Chondrocyte (in vitro differentiated cells): ENCODE measurements around the gene SENP1. TPM values are rescaled to one million over a fixed set of nuclear protein-coding genes. Genes with fewer than 3 reads are reported as not detected.

ENCODE experiments used
- DNase-seq: peaks from one replicate; pipeline ENCODE4 v3.0.0; 2021; ENCODE audit warnings: mixed read lengths, low spot score
- H3K27ac Mint-ChIP-seq: one replicate; pipeline ENCODE4 v1.8.0; 2021; ENCODE audit warnings: mild to moderate bottlenecking, moderate library complexity, mixed read lengths; ENCODE audit not compliant: unreplicated experiment
- H3K27me3 Mint-ChIP-seq: 2 replicates; pipeline ENCODE4 v1.8.0; 2021; ENCODE audit warnings: low read depth, mixed read lengths
- H3K36me3 Mint-ChIP-seq: 2 replicates; pipeline ENCODE4 v1.8.0; 2021; ENCODE audit warnings: low read depth, mixed read lengths
- H3K4me1 Mint-ChIP-seq: 2 replicates; pipeline ENCODE4 v1.8.0; 2021; ENCODE audit warnings: low read depth, mild to moderate bottlenecking, mixed read lengths
- H3K4me3 Mint-ChIP-seq: one replicate; pipeline ENCODE4 v1.8.0; 2021; ENCODE audit warnings: mild to moderate bottlenecking, moderate library complexity, mixed read lengths; ENCODE audit not compliant: unreplicated experiment
- H3K9me3 Mint-ChIP-seq: 2 replicates; pipeline ENCODE4 v1.8.0; 2021; ENCODE audit warnings: low read depth, mixed read lengths
- CTCF ChIP-seq: fragments of 200-600 bp; sonication (generic); IDR thresholded peaks from 2 replicates; pipeline ENCODE4 v1.5.0; 2021; ENCODE audit warnings: antibody characterized with exemption, mild to moderate bottlenecking, moderate library complexity
- total RNA-seq: library from RNA; stranded (reverse); gene quantifications from 3 replicates; pipeline ENCODE4 v1.2.1, GENCODE V29; 2021

Gene SENP1
- total RNA-seq, 1 donor from 2014 or later = 19.7 TPM

GRCh38 chr12:48142818-48143674 lies 37.2 kb upstream of the SENP1 start:
- no peak overlapping the region for H3K4me3 Mint-ChIP-seq
- H3K27ac Mint-ChIP-seq = no peak overlapping the region
- TF ChIP-seq CTCF = no peak
- peaks cover 3% of the 10 kb centered on the region for H3K4me1 Mint-ChIP-seq
- DNase-seq = no peak
- no peaks in the 10 kb centered on the region for H3K27me3 Mint-ChIP-seq
- H3K36me3 Mint-ChIP-seq = peaks cover 40% of the 10 kb centered on the region
- H3K9me3 Mint-ChIP-seq = no peaks in the 10 kb centered on the region

- Mint-ChIP-seq H3K4me3 (no peak overlapping the region), H3K27me3 (no peaks in the 10 kb centered on the region), H3K36me3 (peaks cover 49% of the 10 kb centered on the region), H3K27ac (no peak overlapping the region), H3K9me3 (no peaks in the 10 kb centered on the region), H3K4me1 (no peaks in the 10 kb centered on the region)
- no peak for TF ChIP-seq CTCF
- no peak for DNase-seq
Observed at GRCh38 chr12:48135027-48135426, 29.1 kb upstream of the SENP1 start.

DNA sequence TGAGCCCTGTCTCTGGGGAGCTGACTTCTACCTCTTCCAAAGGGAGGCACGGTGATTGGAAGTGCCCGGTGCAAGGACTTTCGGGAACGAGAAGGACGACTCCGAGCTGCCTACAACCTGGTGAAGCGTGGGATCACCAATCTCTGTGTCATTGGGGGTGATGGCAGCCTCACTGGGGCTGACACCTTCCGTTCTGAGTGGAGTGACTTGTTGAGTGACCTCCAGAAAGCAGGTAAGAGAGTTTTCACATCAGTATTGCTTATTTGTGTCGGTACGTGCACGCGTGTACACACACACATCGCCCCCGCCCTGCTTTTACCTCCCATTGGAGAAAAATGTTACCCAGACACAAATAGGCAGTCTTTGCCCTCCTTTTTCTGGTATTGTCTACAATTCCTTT lies 26.9 kb upstream of the SENP1 start:
- no peaks in the 10 kb centered on the region for H3K27me3 Mint-ChIP-seq
- no peaks in the 10 kb centered on the region for H3K4me1 Mint-ChIP-seq
- no peaks in the 10 kb centered on the region for H3K9me3 Mint-ChIP-seq
- H3K36me3 Mint-ChIP-seq = peaks cover 44% of the 10 kb centered on the region
- no peak for DNase-seq
- no peak overlapping the region for H3K4me3 Mint-ChIP-seq
- H3K27ac Mint-ChIP-seq = no peak overlapping the region
- no peak for TF ChIP-seq CTCF

GRCh38 chr12:48131517-48131916 lies 25.6 kb upstream of the SENP1 start:
- no peak for TF ChIP-seq CTCF
- H3K9me3 Mint-ChIP-seq = no peaks in the 10 kb centered on the region
- peaks cover 48% of the 10 kb centered on the region for H3K36me3 Mint-ChIP-seq
- H3K4me1 Mint-ChIP-seq = no peaks in the 10 kb centered on the region
- no peaks in the 10 kb centered on the region for H3K27me3 Mint-ChIP-seq
- no peak for DNase-seq
- no peak overlapping the region for H3K27ac Mint-ChIP-seq
- H3K4me3 Mint-ChIP-seq = no peak overlapping the region

DNA sequence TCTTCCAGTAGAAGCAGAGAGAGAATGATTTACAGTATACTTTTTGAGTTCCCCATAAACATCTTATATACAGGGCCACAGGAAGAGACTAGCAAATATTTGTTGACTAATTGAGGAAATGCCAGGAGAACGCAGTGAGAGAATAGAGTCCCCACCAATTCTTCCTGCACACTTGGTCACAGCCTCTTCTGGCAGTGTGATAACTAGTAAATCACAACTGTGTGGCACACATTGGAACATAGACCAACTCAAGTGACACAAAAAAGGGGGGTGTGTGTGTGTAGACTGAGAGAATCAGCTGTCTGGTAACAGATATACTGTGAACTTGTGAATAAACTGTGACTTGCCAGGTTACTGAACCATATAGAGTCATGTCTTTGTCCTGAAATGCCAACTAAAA lies 23.5 kb upstream of the SENP1 start:
- Mint-ChIP-seq H3K9me3 (no peaks in the 10 kb centered on the region), H3K27me3 (no peaks in the 10 kb centered on the region), H3K4me3 (no peak overlapping the region), H3K36me3 (peaks cover 42% of the 10 kb centered on the region), H3K27ac (no peak overlapping the region), H3K4me1 (no peaks in the 10 kb centered on the region)
- no peak for TF ChIP-seq CTCF
- no peak for DNase-seq
